ENCODE results near the gene TICAM2. TPM values are rescaled to one million over a fixed set of nuclear protein-coding genes. Genes with fewer than 3 reads are reported as not detected.

TICAM2 gene
- total and polyA plus RNA-seq, 2 of the 8 experiments (the other 6 are each of a cell fraction or from before 2014, with no cell fraction given): 0.02 TPM; not detected in 1

DNA sequence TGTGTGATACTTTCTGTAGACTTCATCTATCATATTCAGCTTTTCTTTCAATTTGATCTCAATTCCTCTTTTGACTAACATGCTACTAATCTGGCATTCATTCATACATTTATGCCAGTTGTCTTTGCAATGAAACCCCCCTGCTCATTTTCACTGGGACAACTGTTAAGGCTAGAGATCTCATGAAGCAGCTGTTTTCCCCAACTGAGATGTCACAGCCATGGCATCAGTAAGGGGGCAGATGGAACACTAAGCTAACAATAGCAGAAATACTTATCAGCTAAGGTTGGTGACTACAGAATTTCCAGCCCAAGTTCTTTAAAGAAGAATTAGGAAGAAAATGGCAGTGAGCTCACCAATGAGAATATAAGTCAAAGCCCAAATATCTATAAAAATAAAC, 14.2 kb upstream of the TICAM2 start (continued):
- TF ChIP-seq, protein P1, sequence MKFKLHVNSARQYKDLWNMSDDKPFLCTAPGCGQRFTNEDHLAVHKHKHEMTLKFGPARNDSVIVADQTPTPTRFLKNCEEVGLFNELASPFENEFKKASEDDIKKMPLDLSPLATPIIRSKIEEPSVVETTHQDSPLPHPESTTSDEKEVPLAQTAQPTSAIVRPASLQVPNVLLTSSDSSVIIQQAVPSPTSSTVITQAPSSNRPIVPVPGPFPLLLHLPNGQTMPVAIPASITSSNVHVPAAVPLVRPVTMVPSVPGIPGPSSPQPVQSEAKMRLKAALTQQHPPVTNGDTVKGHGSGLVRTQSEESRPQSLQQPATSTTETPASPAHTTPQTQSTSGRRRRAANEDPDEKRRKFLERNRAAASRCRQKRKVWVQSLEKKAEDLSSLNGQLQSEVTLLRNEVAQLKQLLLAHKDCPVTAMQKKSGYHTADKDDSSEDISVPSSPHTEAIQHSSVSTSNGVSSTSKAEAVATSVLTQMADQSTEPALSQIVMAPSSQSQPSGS (IDR thresholded peaks at IDR 0.05; ENCODE audit: low read length): no peak
- TF ChIP-seq HDAC2 (IDR thresholded peaks at IDR 0.05; ENCODE audit: borderline replicate concordance in 1 of 2, low read depth in 2 of 2, low read length in 2 of 2) (no peak), BACH1 (IDR thresholded peaks at IDR 0.05; ENCODE audit: low read length) (no peak)
- TF ChIP-seq, protein P2, sequence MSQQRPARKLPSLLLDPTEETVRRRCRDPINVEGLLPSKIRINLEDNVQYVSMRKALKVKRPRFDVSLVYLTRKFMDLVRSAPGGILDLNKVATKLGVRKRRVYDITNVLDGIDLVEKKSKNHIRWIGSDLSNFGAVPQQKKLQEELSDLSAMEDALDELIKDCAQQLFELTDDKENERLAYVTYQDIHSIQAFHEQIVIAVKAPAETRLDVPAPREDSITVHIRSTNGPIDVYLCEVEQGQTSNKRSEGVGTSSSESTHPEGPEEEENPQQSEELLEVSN (IDR thresholded peaks at IDR 0.05): no peak

All from H1 (cell line).